ENCODE results near the gene HK1. TPM values are rescaled to one million over a fixed set of nuclear protein-coding genes. Genes with fewer than 3 reads are reported as not detected.

The HK1 gene
- total and polyA plus RNA-seq, 4 donors, result 1.8 to 166 (median 7.4) TPM

DNA sequence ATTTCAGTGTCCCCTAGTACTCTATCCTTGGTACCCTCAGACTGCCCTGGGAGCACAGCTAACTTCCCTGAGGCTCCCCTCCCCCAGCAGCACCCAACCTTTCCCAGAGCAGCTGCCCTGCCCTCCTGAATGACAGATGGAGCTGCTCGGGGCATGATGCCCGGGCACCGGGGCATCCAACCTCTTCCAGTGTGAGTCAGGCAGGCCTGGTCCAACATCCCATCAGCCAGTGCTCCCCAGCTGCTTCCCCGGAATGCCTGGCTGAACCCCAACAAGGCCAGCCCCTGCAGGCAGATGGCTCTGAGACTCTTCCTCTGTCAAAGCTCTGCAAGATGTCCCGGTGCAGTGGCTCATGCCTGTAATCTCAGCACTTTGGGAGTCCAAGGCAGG is 161.0 kb downstream of the HK1 start:
- WGBS, result 71% methylated on average over 5 of the region's 5 CpGs
- H3K9ac ChIP-seq (ENCODE audit: low read depth in 1 of 2, low read length in 2 of 2), result no peak overlapping the region

GRCh38 chr10:69439813-69440506 is 161.7 kb downstream of the HK1 start:
- H3K4me3 ChIP-seq (ENCODE audit: low read depth in 1 of 3, low read length in 3 of 3), result no peak overlapping the region
- peaks cover 0 to 2% (median 0%) of the 10 kb centered on the region in 4 donors for H3K9me3 ChIP-seq (ENCODE audit: control insufficient read depth in 4 of 4, low read length in 3 of 4)
- 49% methylated on average over 5 of the region's 5 CpGs for WGBS
- no peak overlapping the region for H3K9ac ChIP-seq (ENCODE audit: low read depth in 1 of 2, low read length in 2 of 2)
- H3K36me3 ChIP-seq (ENCODE audit: control insufficient read depth in 4 of 4, insufficient read depth in 3 of 4, low read depth in 1 of 4, low read length in 3 of 4), result no peaks in the 10 kb centered on the region
- H3K27ac ChIP-seq (ENCODE audit: low read depth in 1 of 2, low read length in 2 of 2), result no peak overlapping the region
- no peak for TF ChIP-seq MAX (IDR thresholded peaks at IDR 0.05)
- no peak for TF ChIP-seq JUND (IDR thresholded peaks at IDR 0.05)
- TF ChIP-seq, protein P1, sequence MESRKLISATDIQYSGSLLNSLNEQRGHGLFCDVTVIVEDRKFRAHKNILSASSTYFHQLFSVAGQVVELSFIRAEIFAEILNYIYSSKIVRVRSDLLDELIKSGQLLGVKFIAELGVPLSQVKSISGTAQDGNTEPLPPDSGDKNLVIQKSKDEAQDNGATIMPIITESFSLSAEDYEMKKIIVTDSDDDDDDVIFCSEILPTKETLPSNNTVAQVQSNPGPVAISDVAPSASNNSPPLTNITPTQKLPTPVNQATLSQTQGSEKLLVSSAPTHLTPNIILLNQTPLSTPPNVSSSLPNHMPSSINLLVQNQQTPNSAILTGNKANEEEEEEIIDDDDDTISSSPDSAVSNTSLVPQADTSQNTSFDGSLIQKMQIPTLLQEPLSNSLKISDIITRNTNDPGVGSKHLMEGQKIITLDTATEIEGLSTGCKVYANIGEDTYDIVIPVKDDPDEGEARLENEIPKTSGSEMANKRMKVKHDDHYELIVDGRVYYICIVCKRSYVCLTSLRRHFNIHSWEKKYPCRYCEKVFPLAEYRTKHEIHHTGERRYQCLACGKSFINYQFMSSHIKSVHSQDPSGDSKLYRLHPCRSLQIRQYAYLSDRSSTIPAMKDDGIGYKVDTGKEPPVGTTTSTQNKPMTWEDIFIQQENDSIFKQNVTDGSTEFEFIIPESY (IDR thresholded peaks at IDR 0.05), result no peak
- TF ChIP-seq FOXA1 (IDR thresholded peaks at IDR 0.05), result no peak
- TF ChIP-seq FOXA2 (IDR thresholded peaks at IDR 0.05), result no peak
- TF ChIP-seq GABPA (IDR thresholded peaks at IDR 0.05 in 1 of 2, conservative IDR thresholded peaks at IDR 0.05 in 1 of 2), result no peak
- no peak for TF ChIP-seq HNF4G (IDR thresholded peaks at IDR 0.05)
- no peak for TF ChIP-seq HNF4A (conservative IDR thresholded peaks at IDR 0.05)
- TF ChIP-seq ATF3 (IDR thresholded peaks at IDR 0.05), result no peak
- TF ChIP-seq NR2F2 (IDR thresholded peaks at IDR 0.05), result no peak
- H3K4me1 ChIP-seq (ENCODE audit: control insufficient read depth in 4 of 4, insufficient read depth in 4 of 4, low read length in 3 of 4), result peaks cover 0 to 4% (median 0%) of the 10 kb centered on the region in 4 donors
- no peak for DNase-seq (ENCODE audit: low spot score)
- H3K27me3 ChIP-seq (ENCODE audit: control insufficient read depth in 4 of 4, insufficient read depth in 4 of 4, low read length in 3 of 4), result no peaks in the 10 kb centered on the region

More for the DNA sequence above, 161.0 kb downstream of the HK1 start:
- no peak for DNase-seq (ENCODE audit: low spot score)
- Histone ChIP-seq H3K4me1 (ENCODE audit: control insufficient read depth in 4 of 4, insufficient read depth in 4 of 4, low read length in 3 of 4) (peaks cover 0 to 4% (median 0%) of the 10 kb centered on the region in 4 donors), H3K27ac (ENCODE audit: low read depth in 1 of 2, low read length in 2 of 2) (peak overlapping the region in 1 of 2 donors; percentile 18), H3K4me3 (ENCODE audit: low read depth in 1 of 3, low read length in 3 of 3) (no peak overlapping the region), H3K9me3 (ENCODE audit: control insufficient read depth in 4 of 4, low read length in 3 of 4) (peaks cover 0 to 2% (median 0%) of the 10 kb centered on the region in 4 donors), H3K36me3 (ENCODE audit: control insufficient read depth in 4 of 4, insufficient read depth in 3 of 4, low read depth in 1 of 4, low read length in 3 of 4) (no peaks in the 10 kb centered on the region), H3K27me3 (ENCODE audit: control insufficient read depth in 4 of 4, insufficient read depth in 4 of 4, low read length in 3 of 4) (no peaks in the 10 kb centered on the region)
- TF ChIP-seq, protein P1 (IDR thresholded peaks at IDR 0.05), result no peak
- no peak for TF ChIP-seq EGR1 (IDR thresholded peaks at IDR 0.05; ENCODE audit: low read depth in 2 of 2)
- TF ChIP-seq REST (IDR thresholded peaks at IDR 0.05), result no peak
- TF ChIP-seq HNF4A (conservative IDR thresholded peaks at IDR 0.05), result no peak
- TF ChIP-seq RXRA (IDR thresholded peaks at IDR 0.05), result no peak

Data from liver (tissue), 9 donors.